Measurements from ENCODE around the gene CDH8. TPM values are rescaled to one million over a fixed set of nuclear protein-coding genes. Genes with fewer than 3 reads are reported as not detected.

CDH8 gene
- total and polyA plus RNA-seq, 3 donors from 2014 or later: 0.83 to 2.8 (median 0.87) TPM

GRCh38 chr16:61730997-61731396, 305.2 kb downstream of the CDH8 start:
- H3K27ac ChIP-seq: no peak overlapping the region
- TF ChIP-seq CTCF (IDR thresholded peaks at IDR 0.05): no peak
- no peak for TF ChIP-seq POLR2A (IDR thresholded peaks at IDR 0.05)
- no peak for DNase-seq
- H3K4me1 ChIP-seq: no peaks in the 10 kb centered on the region
- H3K4me3 ChIP-seq: no peak overlapping the region
- H3K36me3 ChIP-seq (ENCODE audit: low read depth, missing control alignments): no peaks in the 10 kb centered on the region
- 61 to 65% methylated on average over 1 of the region's 1 CpG for WGBS, 2 donors
- H3K27me3 ChIP-seq: no peaks in the 10 kb centered on the region
- no peaks in the 10 kb centered on the region for H3K9me3 ChIP-seq
- intact Hi-C loops (cut with DNase I; ENCODE audit: low total_unique reads): no loop called here

GRCh38 chr16:61726701-61727100, 309.5 kb downstream of the CDH8 start:
- Histone ChIP-seq H3K27me3 (no peaks in the 10 kb centered on the region), H3K36me3 (ENCODE audit: low read depth, missing control alignments) (no peaks in the 10 kb centered on the region), H3K27ac (no peak overlapping the region), H3K4me3 (no peak overlapping the region), H3K4me1 (no peaks in the 10 kb centered on the region), H3K9me3 (no peaks in the 10 kb centered on the region)
- no peak for DNase-seq
- TF ChIP-seq POLR2A (IDR thresholded peaks at IDR 0.05): no peak
- TF ChIP-seq CTCF (IDR thresholded peaks at IDR 0.05): no peak
- intact Hi-C loops (cut with DNase I; ENCODE audit: low total_unique reads): no loop called here
- 87 to 91% methylated on average over 3 of the region's 3 CpGs for WGBS, 2 donors

GRCh38 chr16:61726125-61726524, 310.1 kb downstream of the CDH8 start:
- H3K4me3 ChIP-seq: no peak overlapping the region
- H3K27me3 ChIP-seq: no peaks in the 10 kb centered on the region
- no peaks in the 10 kb centered on the region for H3K4me1 ChIP-seq
- no peak for TF ChIP-seq POLR2A (IDR thresholded peaks at IDR 0.05)
- no peak for TF ChIP-seq CTCF (IDR thresholded peaks at IDR 0.05)
- H3K27ac ChIP-seq: no peak overlapping the region
- H3K36me3 ChIP-seq (ENCODE audit: low read depth, missing control alignments): no peaks in the 10 kb centered on the region
- intact Hi-C loops (cut with DNase I; ENCODE audit: low total_unique reads): no loop called here
- DNase-seq: no peak
- no peaks in the 10 kb centered on the region for H3K9me3 ChIP-seq

- Histone ChIP-seq H3K27me3 (no peaks in the 10 kb centered on the region), H3K4me3 (no peak overlapping the region), H3K36me3 (ENCODE audit: low read depth, missing control alignments) (no peaks in the 10 kb centered on the region), H3K9me3 (no peaks in the 10 kb centered on the region), H3K27ac (no peak overlapping the region), H3K4me1 (no peaks in the 10 kb centered on the region)
- intact Hi-C loops (cut with DNase I; ENCODE audit: low total_unique reads): no loop called here
- TF ChIP-seq CTCF (IDR thresholded peaks at IDR 0.05): no peak
- no peak for TF ChIP-seq POLR2A (IDR thresholded peaks at IDR 0.05)
- 72 to 89% methylated on average over 3 of the region's 3 CpGs for WGBS, 2 donors
- no peak for DNase-seq
Measured at GRCh38 chr16:61721544-61721943, 314.7 kb downstream of the CDH8 start.

- intact Hi-C loops (cut with DNase I; ENCODE audit: low total_unique reads): no loop called here
- H3K27me3 ChIP-seq: no peaks in the 10 kb centered on the region
- TF ChIP-seq POLR2A (IDR thresholded peaks at IDR 0.05): no peak
- no peak for TF ChIP-seq CTCF (IDR thresholded peaks at IDR 0.05)
- no peaks in the 10 kb centered on the region for H3K36me3 ChIP-seq (ENCODE audit: low read depth, missing control alignments)
- H3K9me3 ChIP-seq: no peaks in the 10 kb centered on the region
- H3K4me1 ChIP-seq: no peaks in the 10 kb centered on the region
- H3K4me3 ChIP-seq: no peak overlapping the region
- no peak overlapping the region for H3K27ac ChIP-seq
- no peak for DNase-seq
Measured at GRCh38 chr16:61715393-61715792, 320.8 kb downstream of the CDH8 start.

Data from testis (tissue), 3 donors.